Skeletal muscle satellite cell (primary cell): ENCODE measurements around the gene ANKEF1.
"Not testable (repeated sequence)": the region's sequence is repeated elsewhere in the genome, so short reads cannot be mapped to it uniquely, and the experiment has no call there.

Experiments
- H3K27me3 ChIP-seq: 2 replicates; pipeline ENCODE4 v1.7.0; 2013; ENCODE audit warnings: low read length; ENCODE audit not compliant: control insufficient read depth, insufficient read depth
- H3K36me3 ChIP-seq: 2 replicates; pipeline ENCODE4 v1.7.0; 2013; ENCODE audit warnings: mild to moderate bottlenecking, control low read depth, low read length; ENCODE audit not compliant: insufficient read depth
- H3K4me1 ChIP-seq: 2 replicates; pipeline ENCODE4 v1.7.0; 2013; ENCODE audit warnings: low read length; ENCODE audit not compliant: control insufficient read depth, insufficient read depth
- H3K4me2 ChIP-seq: 2 replicates; pipeline ENCODE4 v1.7.0; 2013; ENCODE audit warnings: mild to moderate bottlenecking, low read length
- H3K4me3 ChIP-seq: 2 replicates; pipeline ENCODE4 v1.7.0; 2013; ENCODE audit warnings: low read length
- H3K9ac ChIP-seq: 2 replicates; pipeline ENCODE4 v1.7.0; 2013; ENCODE audit warnings: mild to moderate bottlenecking, low read depth, low read length, moderate library complexity
- H3K9me3 ChIP-seq: replicated peaks from 2 replicates; pipeline ENCODE4 v1.7.0; 2013; ENCODE audit warnings: mild to moderate bottlenecking, control low read depth, low read length

ANKEF1 gene

DNA sequence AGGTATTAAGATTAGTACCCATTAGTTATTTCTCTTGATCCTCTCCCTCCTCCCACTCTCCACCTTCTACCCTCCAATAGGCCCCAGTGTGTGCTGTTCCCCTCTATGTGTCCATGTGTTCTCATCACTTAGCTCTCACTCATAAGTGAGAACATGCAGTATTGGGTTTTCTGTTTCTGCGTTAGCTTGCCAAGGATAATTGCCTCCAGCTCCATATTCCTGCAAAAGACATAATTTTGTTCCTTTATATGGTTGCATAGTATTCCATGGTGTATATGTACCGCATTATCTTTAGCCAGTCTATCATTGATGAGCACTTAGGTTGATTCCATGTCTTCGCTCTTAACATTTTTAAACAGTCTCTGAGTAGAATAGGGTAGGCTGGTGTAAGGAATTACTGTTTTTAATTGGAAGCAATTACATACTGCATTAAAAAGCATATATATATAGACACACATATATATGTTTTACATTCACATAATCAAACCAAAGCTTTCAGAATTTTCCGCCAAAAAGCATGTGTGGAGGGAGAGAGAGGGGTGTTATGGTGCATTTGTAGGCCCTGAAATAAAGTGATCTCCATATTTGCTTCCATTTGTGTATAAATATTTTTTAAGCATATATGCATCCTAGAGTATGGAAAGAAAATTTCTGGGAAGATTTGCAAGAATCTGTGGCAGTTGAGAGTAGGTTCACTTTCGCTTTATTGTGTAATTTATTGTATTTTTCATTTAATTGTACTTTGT is 709 bp upstream of the ANKEF1 start:
- Histone ChIP-seq H3K9ac (no peak overlapping the region), H3K36me3 (no peaks in the 10 kb centered on the region), H3K4me3 (no peak overlapping the region), H3K9me3 (no peaks in the 10 kb centered on the region), H3K4me1 (no peaks in the 10 kb centered on the region), H3K27me3 (peaks cover 4% of the 10 kb centered on the region), H3K4me2 (peak overlapping the region; percentile 83)

DNA sequence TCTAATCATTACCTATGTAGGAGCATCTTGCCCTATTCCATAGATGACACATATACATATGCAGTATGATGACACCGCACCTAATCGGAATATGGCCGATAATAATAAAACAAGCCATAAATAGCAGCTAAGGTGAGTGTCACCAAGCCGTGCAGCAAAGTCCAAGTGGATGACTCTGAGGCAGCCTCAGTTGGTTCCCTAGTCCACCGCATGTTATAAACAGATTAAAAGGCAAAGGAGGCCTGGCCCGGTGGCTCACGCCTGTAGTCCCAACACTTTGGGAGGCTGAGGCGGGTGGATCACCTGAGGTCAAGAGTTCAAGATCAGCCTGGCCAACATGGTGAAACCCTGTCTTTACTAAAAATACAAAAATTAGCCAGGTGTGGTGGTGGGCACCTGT is 1.5 kb downstream of the ANKEF1 start:
- H3K4me1 ChIP-seq, H3K27me3 ChIP-seq, H3K9me3 ChIP-seq, H3K36me3 ChIP-seq, H3K4me3 ChIP-seq, H3K9ac ChIP-seq, H3K4me2 ChIP-seq: not testable (repeated sequence)

DNA sequence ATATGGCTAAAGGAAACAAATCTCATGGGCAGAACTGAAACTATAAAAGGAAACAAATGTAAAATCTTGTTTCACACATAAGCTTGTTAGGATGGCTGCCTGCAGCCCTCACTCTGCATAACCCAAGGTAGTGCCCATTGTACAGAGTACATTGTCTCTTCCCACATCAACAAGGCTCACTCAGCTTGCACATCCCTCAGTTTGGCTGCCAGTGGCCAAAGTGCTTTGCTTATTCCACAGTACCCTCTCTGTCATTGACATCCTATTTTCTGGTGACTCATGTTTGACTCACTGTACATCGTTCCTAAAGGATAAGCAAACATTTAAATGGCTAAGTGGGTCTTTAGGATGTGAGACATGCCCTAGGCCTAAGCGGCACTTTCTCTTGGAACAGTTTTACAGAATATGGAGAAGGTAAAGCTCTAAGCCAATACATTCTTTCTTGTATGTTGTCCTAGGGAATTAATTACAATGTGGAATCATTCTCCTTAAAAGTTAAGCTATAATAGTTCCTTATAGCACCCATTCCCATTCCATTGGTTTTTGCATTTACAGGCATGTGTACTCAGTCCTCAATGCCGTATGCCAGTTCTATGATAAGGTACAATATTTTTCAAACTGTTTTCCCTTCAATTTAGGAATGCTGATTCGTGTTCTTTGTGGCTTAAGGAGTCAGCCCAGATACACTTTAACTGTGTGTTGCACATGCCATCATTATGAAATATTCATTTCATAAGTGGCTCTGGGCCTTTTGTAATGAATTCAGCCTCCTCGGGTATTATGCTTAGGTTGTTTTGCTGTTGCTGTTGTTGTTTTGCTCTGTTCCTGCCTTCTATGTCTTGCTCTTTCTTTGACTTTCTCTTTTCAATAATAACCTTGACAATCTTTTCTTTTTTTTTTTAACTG is 5.5 kb downstream of the ANKEF1 start:
- Histone ChIP-seq H3K4me3 (no peak overlapping the region), H3K27me3 (no peaks in the 10 kb centered on the region), H3K36me3 (no peaks in the 10 kb centered on the region)

GRCh38 chr20:10042086-10042485 is 7.3 kb downstream of the ANKEF1 start:
- no peaks in the 10 kb centered on the region for H3K36me3 ChIP-seq
- no peaks in the 10 kb centered on the region for H3K27me3 ChIP-seq
- H3K4me3 ChIP-seq, result no peak overlapping the region
- H3K4me2 ChIP-seq, result no peak overlapping the region
- no peak overlapping the region for H3K9ac ChIP-seq
- H3K4me1 ChIP-seq, result peaks cover 9% of the 10 kb centered on the region
- H3K9me3 ChIP-seq, result no peaks in the 10 kb centered on the region

More for the DNA sequence above, 5.5 kb downstream of the ANKEF1 start:
- H3K4me1 ChIP-seq, result peaks cover 9% of the 10 kb centered on the region
- H3K4me2 ChIP-seq, result no peak overlapping the region
- H3K9me3 ChIP-seq, result no peaks in the 10 kb centered on the region
- no peak overlapping the region for H3K9ac ChIP-seq

GRCh38 chr20:10047427-10047826 is 12.6 kb downstream of the ANKEF1 start:
- Histone ChIP-seq H3K9ac (no peak overlapping the region), H3K27me3 (no peaks in the 10 kb centered on the region), H3K4me1 (no peaks in the 10 kb centered on the region), H3K4me3 (no peak overlapping the region), H3K36me3 (no peaks in the 10 kb centered on the region), H3K9me3 (no peaks in the 10 kb centered on the region), H3K4me2 (no peak overlapping the region)

- H3K27me3 ChIP-seq, result peaks cover 6% of the 10 kb centered on the region
These were observed 16.4 kb downstream of the ANKEF1 start for GRCh38 chr20:10051185-10051584.

DNA sequence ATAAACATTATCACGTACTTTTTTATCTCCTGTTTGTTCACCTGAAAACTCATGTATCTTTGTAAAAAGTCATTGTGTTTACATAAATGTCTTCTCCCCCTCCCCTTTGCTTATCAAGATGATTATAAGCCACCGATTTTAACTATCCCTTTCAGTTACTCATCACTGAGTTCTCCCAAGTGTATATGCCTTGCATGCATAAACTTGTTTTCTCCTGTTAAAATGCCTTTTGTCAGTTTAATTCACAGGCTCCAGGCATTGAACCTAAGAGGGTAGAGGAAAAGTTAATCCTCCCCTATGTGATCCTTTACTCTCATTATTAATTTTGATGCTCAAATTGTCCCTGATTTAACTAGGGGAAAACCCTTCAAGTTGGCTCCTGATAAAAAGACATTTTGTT is 24.2 kb downstream of the ANKEF1 start:
- no peak overlapping the region for H3K4me2 ChIP-seq
- H3K4me3 ChIP-seq, result no peak overlapping the region
- no peak overlapping the region for H3K9ac ChIP-seq
- H3K4me1 ChIP-seq, result no peaks in the 10 kb centered on the region
- no peaks in the 10 kb centered on the region for H3K36me3 ChIP-seq
- no peaks in the 10 kb centered on the region for H3K9me3 ChIP-seq
- H3K27me3 ChIP-seq, result peaks cover 20% of the 10 kb centered on the region

More at GRCh38 chr20:10051185-10051584, 16.4 kb downstream of the ANKEF1 start:
- Histone ChIP-seq H3K36me3 (no peaks in the 10 kb centered on the region), H3K9me3 (no peaks in the 10 kb centered on the region), H3K9ac (no peak overlapping the region), H3K4me3 (no peak overlapping the region), H3K4me1 (no peaks in the 10 kb centered on the region), H3K4me2 (no peak overlapping the region)

DNA sequence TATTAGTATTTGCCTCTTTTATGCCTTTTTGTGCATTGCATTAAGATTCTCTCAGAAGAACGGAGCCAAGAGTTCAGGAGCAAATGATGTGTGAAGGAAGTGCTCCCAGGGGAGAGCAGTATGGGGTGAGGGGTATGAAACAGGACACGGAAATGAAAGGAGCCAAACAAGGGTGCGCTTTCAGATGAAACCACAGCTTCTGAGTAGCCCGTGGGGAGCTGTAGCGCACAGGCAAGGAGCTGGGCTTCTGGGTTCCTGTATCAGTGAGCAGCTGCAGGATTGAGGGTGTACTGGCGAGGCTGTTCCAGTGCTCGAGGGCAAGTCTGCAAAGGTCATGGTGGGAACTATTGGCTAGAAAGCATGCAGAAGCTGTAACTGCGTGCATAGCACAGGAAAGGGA is 25.4 kb downstream of the ANKEF1 start:
- Histone ChIP-seq H3K9ac (no peak overlapping the region), H3K4me2 (no peak overlapping the region), H3K36me3 (no peaks in the 10 kb centered on the region), H3K9me3 (no peaks in the 10 kb centered on the region), H3K27me3 (peaks cover 20% of the 10 kb centered on the region), H3K4me1 (no peaks in the 10 kb centered on the region), H3K4me3 (no peak overlapping the region)

DNA sequence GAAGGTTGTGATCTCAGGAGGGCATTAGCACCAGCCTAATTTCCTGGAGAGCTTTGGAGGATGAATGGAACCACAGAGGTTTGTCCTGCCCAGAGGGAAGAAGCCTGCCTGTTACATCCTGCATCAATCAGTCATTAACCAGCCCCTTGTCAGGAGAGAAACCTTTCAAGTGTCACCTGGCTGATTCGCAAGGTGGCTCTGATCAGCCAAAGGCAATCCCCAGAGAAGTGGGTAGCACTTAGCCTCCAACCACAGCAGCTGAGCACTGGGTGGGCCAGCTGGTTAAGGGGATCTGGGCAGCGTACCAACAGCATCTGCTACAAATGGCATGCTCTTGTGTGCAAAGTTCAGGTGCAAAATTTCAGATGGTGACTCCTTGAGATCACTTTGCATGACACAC is 26.9 kb downstream of the ANKEF1 start:
- Histone ChIP-seq H3K9me3 (no peaks in the 10 kb centered on the region), H3K36me3 (no peaks in the 10 kb centered on the region), H3K9ac (no peak overlapping the region), H3K4me2 (no peak overlapping the region), H3K4me3 (no peak overlapping the region), H3K4me1 (no peaks in the 10 kb centered on the region), H3K27me3 (peaks cover 20% of the 10 kb centered on the region)

- H3K27me3 ChIP-seq, result peaks cover 20% of the 10 kb centered on the region
- no peaks in the 10 kb centered on the region for H3K36me3 ChIP-seq
- no peak overlapping the region for H3K4me3 ChIP-seq
- no peak overlapping the region for H3K9ac ChIP-seq
- H3K4me1 ChIP-seq, result no peaks in the 10 kb centered on the region
- H3K4me2 ChIP-seq, result no peak overlapping the region
- no peaks in the 10 kb centered on the region for H3K9me3 ChIP-seq
These were observed 28.7 kb downstream of the ANKEF1 start for GRCh38 chr20:10063482-10063881.

- no peaks in the 10 kb centered on the region for H3K9me3 ChIP-seq
- no peaks in the 10 kb centered on the region for H3K4me1 ChIP-seq
- H3K4me2 ChIP-seq, result no peak overlapping the region
- no peak overlapping the region for H3K9ac ChIP-seq
- no peak overlapping the region for H3K4me3 ChIP-seq
- H3K27me3 ChIP-seq, result peaks cover 13% of the 10 kb centered on the region
- no peaks in the 10 kb centered on the region for H3K36me3 ChIP-seq
These were observed 29.8 kb downstream of the ANKEF1 start for GRCh38 chr20:10064611-10065010.
